DOHH2 (cell line): ENCODE measurements around the gene AQP12A.

Source experiments
- EZH2phosphoT487 ChIP-seq: fragments of 200-600 bp; sonication (generic); IDR thresholded peaks from 2 replicates; pipeline ENCODE4 v1.6.1; 2017; ENCODE audit warnings: borderline replicate concordance, mild to moderate bottlenecking, antibody characterized with exemption, low read length, moderate library complexity, mixed read lengths
- TF ChIP-seq, protein P1 (sequence below): fragments of 200-600 bp; sonication (generic); IDR thresholded peaks from one replicate; pipeline ENCODE4 v1.5.1; 2014; ENCODE audit warnings: antibody characterized with exemption, mild to moderate bottlenecking, low read depth, low read length; ENCODE audit not compliant: poor library complexity, severe bottlenecking

- TF ChIP-seq, protein P1, sequence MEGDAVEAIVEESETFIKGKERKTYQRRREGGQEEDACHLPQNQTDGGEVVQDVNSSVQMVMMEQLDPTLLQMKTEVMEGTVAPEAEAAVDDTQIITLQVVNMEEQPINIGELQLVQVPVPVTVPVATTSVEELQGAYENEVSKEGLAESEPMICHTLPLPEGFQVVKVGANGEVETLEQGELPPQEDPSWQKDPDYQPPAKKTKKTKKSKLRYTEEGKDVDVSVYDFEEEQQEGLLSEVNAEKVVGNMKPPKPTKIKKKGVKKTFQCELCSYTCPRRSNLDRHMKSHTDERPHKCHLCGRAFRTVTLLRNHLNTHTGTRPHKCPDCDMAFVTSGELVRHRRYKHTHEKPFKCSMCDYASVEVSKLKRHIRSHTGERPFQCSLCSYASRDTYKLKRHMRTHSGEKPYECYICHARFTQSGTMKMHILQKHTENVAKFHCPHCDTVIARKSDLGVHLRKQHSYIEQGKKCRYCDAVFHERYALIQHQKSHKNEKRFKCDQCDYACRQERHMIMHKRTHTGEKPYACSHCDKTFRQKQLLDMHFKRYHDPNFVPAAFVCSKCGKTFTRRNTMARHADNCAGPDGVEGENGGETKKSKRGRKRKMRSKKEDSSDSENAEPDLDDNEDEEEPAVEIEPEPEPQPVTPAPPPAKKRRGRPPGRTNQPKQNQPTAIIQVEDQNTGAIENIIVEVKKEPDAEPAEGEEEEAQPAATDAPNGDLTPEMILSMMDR, result no peak
- TF ChIP-seq EZH2phosphoT487, result no peak
Measured at GRCh38 chr2:240717681-240718581, 26.3 kb downstream of the AQP12A start.
